Colonic mucosa (tissue), 4 donors: ENCODE data around the gene ANKRD52. TPM values are rescaled to one million over a fixed set of nuclear protein-coding genes. Genes with fewer than 3 reads are reported as not detected.

ENCODE experiments used
- DNase-seq: peaks from one replicate; pipeline ENCODE4 v3.0.0-alpha.2; 2020
- H3K27ac ChIP-seq: fragments of 200-600 bp; one replicate; pipeline ENCODE4 v1.8.0; 2021
- H3K27me3 ChIP-seq: fragments of 200-600 bp; one replicate; pipeline ENCODE4 v1.8.0; 2021
- H3K36me3 ChIP-seq: fragments of 200-600 bp; one replicate; pipeline ENCODE4 v1.8.0; 2021
- H3K4me1 ChIP-seq: fragments of 200-600 bp; one replicate; pipeline ENCODE4 v1.8.0; 2021; ENCODE audit warnings: mild to moderate bottlenecking
- H3K4me3 ChIP-seq: fragments of 200-600 bp; one replicate; pipeline ENCODE4 v1.8.0; 2021
- H3K9ac ChIP-seq, 2 donors: one replicate each; pipeline ENCODE4 v1.7.0; 2013; ENCODE audit warnings: control low read depth in 2 of 2, low read depth in 2 of 2, low read length in 2 of 2
- H3K9me3 ChIP-seq: fragments of 200-600 bp; one replicate; pipeline ENCODE4 v1.8.0; 2021
- CTCF ChIP-seq: fragments of 200-600 bp; IDR thresholded peaks from one replicate; pipeline ENCODE4 v1.8.0; 2022; ENCODE audit warnings: antibody characterized with exemption, mild to moderate bottlenecking
- intact Hi-C: fragments of 100-400 bp; cut with DNase I; formaldehyde crosslinking; loops from one replicate; pipeline ENCODE4 v1.14.1; 2022
- total RNA-seq, 2 donors: library from RNA; stranded (reverse); fragmentation: NEBNext Ultra II Directional in 1 of 2; extraction: Animal tissue kit (Norgen Biotek cat#: 25700) in 1 of 2; gene quantifications; one replicate each; pipeline ENCODE4 v1.2.1, GENCODE V29; 2021
- donor health status: healthy.
- donor health status: DM: no; HTN: no; CAD: no.
- donor health status: DM: no; HTN: no; CAD: no.

ANKRD52 gene
- total RNA-seq, 2 donors from 2014 or later: 39.3 to 57.7 TPM

- no peak for DNase-seq
- Histone ChIP-seq H3K4me3 (no peak overlapping the region), H3K27me3 (no peaks in the 10 kb centered on the region), H3K36me3 (no peaks in the 10 kb centered on the region), H3K27ac (no peak overlapping the region), H3K9ac (no peak overlapping the region), H3K4me1 (peaks cover 7% of the 10 kb centered on the region), H3K9me3 (no peaks in the 10 kb centered on the region)
- intact Hi-C loops: no loop called here
- TF ChIP-seq CTCF: no peak
Measured at GRCh38 chr12:56229082-56229481, 29.1 kb downstream of the ANKRD52 start.

- peak overlapping the region; percentile 73 to 88 for H3K9ac ChIP-seq
- no peak overlapping the region for H3K27ac ChIP-seq
- no peaks in the 10 kb centered on the region for H3K9me3 ChIP-seq
- H3K27me3 ChIP-seq: no peaks in the 10 kb centered on the region
- peak overlapping the region; percentile 70 for H3K4me3 ChIP-seq
- intact Hi-C loops: loop anchor here (5.0 kb wide), 1 partner anchor 32 kb away; the partner anchor contains the start of gene ANKRD52
- peaks cover 20% of the 10 kb centered on the region for H3K4me1 ChIP-seq
- TF ChIP-seq CTCF: no peak
- H3K36me3 ChIP-seq: no peaks in the 10 kb centered on the region
- DNase-seq: no peak
Measured at GRCh38 chr12:56224954-56225353, 33.2 kb downstream of the ANKRD52 start.

GRCh38 chr12:56224102-56224701, 34.0 kb downstream of the ANKRD52 start, which contains the start of gene NABP2:
TSS of gene NABP2 (plus strand) at chr12:56224342. CDS start at chr12:56224857, 515 bp downstream.
- H3K27me3 ChIP-seq: no peaks in the 10 kb centered on the region
- H3K27ac ChIP-seq: peak within 1 kb of the TSS; percentile 92
- peak; percentile 99 for DNase-seq
- intact Hi-C loops: loop anchor here (5.0 kb wide), 1 partner anchor 33 kb away; the partner anchor contains the start of gene ANKRD52
- H3K36me3 ChIP-seq: no peaks in the 10 kb centered on the region
- peaks cover 20% of the 10 kb centered on the region for H3K4me1 ChIP-seq
- TF ChIP-seq CTCF: peak; percentile 88
- peak within 1 kb of the TSS; percentile 73 to 88 for H3K9ac ChIP-seq
- no peaks in the 10 kb centered on the region for H3K9me3 ChIP-seq
- H3K4me3 ChIP-seq: peak within 1 kb of the TSS; percentile 70

GRCh38 chr12:56223571-56224101, 34.5 kb downstream of the ANKRD52 start:
- no peak for DNase-seq
- H3K4me1 ChIP-seq: peaks cover 20% of the 10 kb centered on the region

GRCh38 chr12:56222531-56222895, 35.7 kb downstream of the ANKRD52 start:
- no peak for DNase-seq
- Histone ChIP-seq H3K27me3 (no peaks in the 10 kb centered on the region), H3K9me3 (no peaks in the 10 kb centered on the region), H3K27ac (peak overlapping the region; percentile 92), H3K4me1 (peaks cover 20% of the 10 kb centered on the region), H3K9ac (peak overlapping the region; percentile 80 to 93), H3K36me3 (no peaks in the 10 kb centered on the region), H3K4me3 (peak overlapping the region; percentile 60)
- intact Hi-C loops: loop anchor here (5.0 kb wide), 1 partner anchor 35 kb away; the partner anchor contains the start of gene ANKRD52
- no peak for TF ChIP-seq CTCF

More at GRCh38 chr12:56223571-56224101, 34.5 kb downstream of the ANKRD52 start:
- H3K36me3 ChIP-seq: no peaks in the 10 kb centered on the region
- H3K27me3 ChIP-seq: no peaks in the 10 kb centered on the region
- peak overlapping the region; percentile 13 to 88 for H3K9ac ChIP-seq
- TF ChIP-seq CTCF: no peak
- peak overlapping the region; percentile 92 for H3K27ac ChIP-seq
- H3K9me3 ChIP-seq: no peaks in the 10 kb centered on the region
- H3K4me3 ChIP-seq: peak overlapping the region; percentile 70
- intact Hi-C loops: loop anchor here (5.0 kb wide), 1 partner anchor 34 kb away; the partner anchor contains the start of gene ANKRD52
